ENCODE data around the gene MRM1.

MRM1 gene

GRCh38 chr17:36566081-36566480, 35.3 kb upstream of the MRM1 start (continued):
- TF ChIP-seq ZNF70 (CRISPR knock-in tag; IDR thresholded peaks at IDR 0.05) (no peak), CREB5 (CRISPR knock-in tag; IDR thresholded peaks at IDR 0.05; ENCODE audit: low read depth) (no peak)

GRCh38 chr17:36575028-36575427, 26.4 kb upstream of the MRM1 start:
- no peak for ATAC-seq
- TF ChIP-seq BACH2 (CRISPR knock-in tag; IDR thresholded peaks at IDR 0.05; ENCODE audit: borderline replicate concordance) = no peak
- TF ChIP-seq POU6F1 (CRISPR knock-in tag; IDR thresholded peaks at IDR 0.05; ENCODE audit: borderline replicate concordance, low read depth) = no peak

- no peak for ATAC-seq
Observed at GRCh38 chr17:36576793-36577192, 24.6 kb upstream of the MRM1 start.

More at GRCh38 chr17:36576793-36577192, 24.6 kb upstream of the MRM1 start:
- TF ChIP-seq PATZ1 (CRISPR knock-in tag; IDR thresholded peaks at IDR 0.05; ENCODE audit: borderline replicate concordance) (no peak), BACH2 (CRISPR knock-in tag; IDR thresholded peaks at IDR 0.05; ENCODE audit: borderline replicate concordance) (no peak), PPARA (CRISPR knock-in tag; IDR thresholded peaks at IDR 0.05; ENCODE audit: borderline replicate concordance) (no peak), ZNF70 (CRISPR knock-in tag; IDR thresholded peaks at IDR 0.05) (no peak), RARB (CRISPR knock-in tag; IDR thresholded peaks at IDR 0.05) (no peak), TSHZ2 (CRISPR knock-in tag; IDR thresholded peaks at IDR 0.05) (no peak), CSRNP3 (CRISPR knock-in tag; IDR thresholded peaks at IDR 0.05) (no peak), CSDC2 (CRISPR knock-in tag; IDR thresholded peaks at IDR 0.05) (no peak), TCF4 (CRISPR knock-in tag; IDR thresholded peaks at IDR 0.05; ENCODE audit: borderline replicate concordance) (no peak), CREB5 (CRISPR knock-in tag; IDR thresholded peaks at IDR 0.05; ENCODE audit: low read depth) (no peak), ZFP30 (CRISPR knock-in tag; IDR thresholded peaks at IDR 0.05) (no peak)
